OCI-M1 (cell line): ENCODE measurements around the gene PROS1.
"Not testable (repeated sequence)": the region's sequence is repeated elsewhere in the genome, so short reads cannot be mapped to it uniquely, and the experiment has no call there.

ENCODE experiments used
- DNase-seq: peaks from one replicate; lab custom pipeline; 2025; lab: John Stamatoyannopoulos, UW

Gene PROS1

GRCh38 chr3:93873412-93873811 lies 100.3 kb downstream of the PROS1 start:
- not testable (repeated sequence) for DNase-seq

DNA sequence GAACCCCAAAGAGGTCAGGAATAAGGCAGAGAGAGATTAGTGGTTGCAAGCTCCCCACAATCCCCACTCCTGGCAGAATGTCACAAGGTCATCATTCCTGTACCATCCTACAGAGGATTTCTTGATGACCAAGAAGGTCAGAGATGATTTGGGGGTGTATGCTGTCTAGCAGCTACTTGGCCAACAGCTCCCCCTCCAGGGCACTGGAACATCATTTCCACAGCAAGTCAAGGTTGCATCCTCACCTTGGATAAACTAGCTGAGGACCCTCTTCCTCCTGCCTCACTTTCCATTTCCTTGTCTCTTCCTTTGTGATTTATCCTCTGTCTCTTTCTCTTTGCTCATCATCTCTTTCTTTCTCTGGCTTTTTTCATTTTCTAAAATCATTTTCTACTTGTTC lies 106.3 kb downstream of the PROS1 start:
- peak; percentile 7 for DNase-seq

DNA sequence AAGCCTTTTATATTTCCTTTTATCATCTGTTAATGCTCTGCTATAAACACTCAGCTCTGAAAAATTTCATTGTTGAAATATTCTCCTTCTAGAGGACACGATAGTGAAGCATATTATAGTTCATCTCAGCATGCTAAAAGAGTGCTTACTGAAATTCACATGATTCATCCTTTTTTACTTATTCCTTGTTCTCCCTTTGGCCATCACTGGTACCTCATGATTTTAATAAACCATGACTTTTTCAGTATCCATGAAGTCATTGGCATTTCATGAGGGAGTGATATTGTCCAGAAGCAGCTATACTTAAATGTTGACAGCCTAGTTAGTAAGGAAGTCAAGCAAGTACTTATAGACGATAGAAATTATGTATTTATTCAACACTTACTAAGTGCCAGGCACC lies 112.7 kb downstream of the PROS1 start:
- no peak for DNase-seq

DNA sequence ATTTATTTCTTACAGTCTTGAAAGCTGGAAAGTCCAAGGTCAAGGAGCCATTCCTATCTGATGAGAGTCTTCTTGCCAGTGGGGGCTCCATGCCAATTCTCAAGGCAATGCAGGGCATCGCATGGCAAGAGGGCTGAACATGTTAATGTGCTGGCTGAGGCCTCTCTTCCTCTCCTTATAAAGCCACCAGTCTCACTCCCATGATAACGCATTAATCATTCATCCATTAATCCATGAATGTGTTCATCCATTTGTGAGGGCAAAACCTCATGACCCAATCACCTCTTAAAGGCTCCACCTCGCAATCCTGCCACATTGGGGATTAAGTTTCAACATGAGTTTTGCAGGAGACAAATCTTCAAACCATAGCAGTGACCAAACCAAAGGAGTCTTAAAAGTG lies 118.3 kb downstream of the PROS1 start:
- DNase-seq, result no peak

- DNase-seq, result not testable (repeated sequence)
These were observed 121.5 kb downstream of the PROS1 start for GRCh38 chr3:93852228-93852627.

GRCh38 chr3:93843981-93844380 lies 129.7 kb downstream of the PROS1 start:
- no peak for DNase-seq

DNA sequence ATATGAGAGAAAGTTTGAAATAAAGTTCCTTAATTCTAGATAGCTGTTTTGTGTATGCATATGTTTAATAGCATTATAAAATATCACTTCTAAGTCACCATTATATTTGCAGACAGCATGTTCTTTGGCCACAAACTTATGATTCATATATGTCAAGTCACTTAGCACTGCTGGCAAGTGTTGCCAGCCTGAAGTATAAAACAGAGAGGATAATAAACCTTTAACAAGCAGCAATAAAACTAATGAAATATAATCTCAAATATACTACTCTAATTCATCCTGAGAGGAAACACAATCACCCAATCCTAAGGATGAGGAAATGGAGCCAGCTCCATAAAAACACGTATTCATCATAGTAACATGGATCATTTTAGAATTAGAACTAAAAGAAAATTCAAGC lies 134.5 kb downstream of the PROS1 start:
- DNase-seq, result not testable (repeated sequence)
